ENCODE measurements around the gene MECR.

Gene MECR

DNA sequence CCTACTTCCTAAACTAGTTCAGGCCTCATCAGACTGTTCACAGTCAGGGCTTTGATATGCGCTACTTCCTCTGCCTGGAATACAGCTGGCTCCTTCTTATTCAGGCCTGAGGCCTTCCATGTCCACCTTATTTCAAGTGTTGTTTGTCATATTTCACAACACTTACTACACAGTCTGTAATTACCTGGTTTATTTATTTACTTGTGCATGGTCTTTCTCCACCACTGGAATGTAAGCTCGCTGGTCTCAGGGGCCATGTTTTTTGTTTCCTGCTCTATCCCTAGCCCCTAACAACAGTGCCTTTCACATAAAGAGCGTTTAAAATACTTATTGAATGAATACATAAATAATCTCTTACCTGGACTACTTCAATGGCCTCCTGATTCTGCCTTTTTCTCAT, 44.5 kb downstream of the MECR start:
- DNase-seq = no peak
- in situ Hi-C loops (cut with MboI; ENCODE audit: low pct_unique_long_range_greater_than_20kb, low sequenced_read_pairs) = loop anchor here (25.0 kb wide), 1 partner anchor 299 kb away; no protein-coding TSS in a partner anchor

DNA sequence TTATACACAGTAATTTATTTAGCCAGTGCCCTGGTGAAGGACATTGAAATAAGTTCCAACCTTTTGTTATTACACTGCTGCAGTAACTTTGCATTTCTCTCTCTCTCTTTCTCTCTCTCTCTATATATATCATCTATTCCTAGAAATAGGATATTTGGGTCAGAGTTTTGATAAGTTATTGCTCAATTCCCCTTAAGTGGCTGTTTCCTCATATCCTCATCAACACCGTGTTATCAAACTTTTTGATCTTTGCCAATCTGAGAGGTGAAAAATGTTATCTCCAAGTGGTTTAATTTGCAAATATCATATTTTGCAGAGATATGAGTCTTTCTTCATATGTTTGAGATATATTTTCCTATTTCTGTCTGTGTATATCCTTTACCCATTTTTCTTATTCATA, 47.4 kb downstream of the MECR start:
- no peak for DNase-seq
- in situ Hi-C loops (cut with MboI; ENCODE audit: low pct_unique_long_range_greater_than_20kb, low sequenced_read_pairs) = loop anchor here (25.0 kb wide), 1 partner anchor 296 kb away; no protein-coding TSS in a partner anchor

DNA sequence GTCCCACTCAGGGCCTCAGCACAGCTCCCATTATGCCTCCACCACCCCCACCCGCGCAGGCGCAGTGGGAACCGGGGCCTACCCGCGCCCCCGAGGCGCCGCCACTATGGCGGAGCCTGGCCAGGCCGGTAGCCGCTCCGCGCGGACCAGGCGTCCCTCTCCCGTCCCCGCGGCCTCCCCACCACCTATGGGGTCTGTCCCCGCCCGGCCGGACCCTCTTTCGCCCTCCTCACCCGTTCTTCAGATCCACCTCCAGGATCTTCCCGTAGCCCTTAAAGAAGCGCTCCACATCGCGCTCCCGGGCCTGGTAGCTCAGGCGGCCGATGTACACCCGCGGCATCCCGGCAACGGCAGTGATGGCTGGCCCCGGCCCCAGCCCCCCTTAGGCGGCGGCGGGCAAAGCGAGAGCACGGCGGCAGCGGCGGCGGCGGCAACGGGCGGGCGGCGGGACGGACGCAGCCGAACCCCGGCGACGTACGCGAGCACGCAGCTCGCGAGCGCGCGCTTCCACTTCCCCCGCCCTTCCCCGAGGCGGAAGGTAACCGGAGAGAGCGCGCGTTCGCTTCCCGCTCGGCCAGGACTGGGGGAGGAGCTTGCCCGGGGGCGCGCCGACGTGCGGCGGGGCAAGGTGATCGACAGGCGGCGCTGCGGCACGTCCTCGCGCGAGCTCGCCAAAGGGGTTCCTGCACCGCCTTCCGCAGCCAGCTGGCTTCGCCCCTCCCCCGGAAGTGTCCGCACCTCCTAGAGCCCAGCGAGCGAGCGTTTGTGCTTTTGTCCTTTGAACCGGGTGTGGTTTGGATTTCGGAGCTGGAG, 49.1 kb downstream of the MECR start, which contains the start of gene SRSF4:
Gene SRSF4, minus strand, starts transcription at position 488 of the 813 bp plus-strand sequence. Its CDS starts 148 bp downstream, at position 340.
- in situ Hi-C loops (cut with MboI; ENCODE audit: low pct_unique_long_range_greater_than_20kb, low sequenced_read_pairs) = loop anchor here (25.0 kb wide), 1 partner anchor 294 kb away; no protein-coding TSS in a partner anchor
- DNase-seq = peak; percentile 99

DNA sequence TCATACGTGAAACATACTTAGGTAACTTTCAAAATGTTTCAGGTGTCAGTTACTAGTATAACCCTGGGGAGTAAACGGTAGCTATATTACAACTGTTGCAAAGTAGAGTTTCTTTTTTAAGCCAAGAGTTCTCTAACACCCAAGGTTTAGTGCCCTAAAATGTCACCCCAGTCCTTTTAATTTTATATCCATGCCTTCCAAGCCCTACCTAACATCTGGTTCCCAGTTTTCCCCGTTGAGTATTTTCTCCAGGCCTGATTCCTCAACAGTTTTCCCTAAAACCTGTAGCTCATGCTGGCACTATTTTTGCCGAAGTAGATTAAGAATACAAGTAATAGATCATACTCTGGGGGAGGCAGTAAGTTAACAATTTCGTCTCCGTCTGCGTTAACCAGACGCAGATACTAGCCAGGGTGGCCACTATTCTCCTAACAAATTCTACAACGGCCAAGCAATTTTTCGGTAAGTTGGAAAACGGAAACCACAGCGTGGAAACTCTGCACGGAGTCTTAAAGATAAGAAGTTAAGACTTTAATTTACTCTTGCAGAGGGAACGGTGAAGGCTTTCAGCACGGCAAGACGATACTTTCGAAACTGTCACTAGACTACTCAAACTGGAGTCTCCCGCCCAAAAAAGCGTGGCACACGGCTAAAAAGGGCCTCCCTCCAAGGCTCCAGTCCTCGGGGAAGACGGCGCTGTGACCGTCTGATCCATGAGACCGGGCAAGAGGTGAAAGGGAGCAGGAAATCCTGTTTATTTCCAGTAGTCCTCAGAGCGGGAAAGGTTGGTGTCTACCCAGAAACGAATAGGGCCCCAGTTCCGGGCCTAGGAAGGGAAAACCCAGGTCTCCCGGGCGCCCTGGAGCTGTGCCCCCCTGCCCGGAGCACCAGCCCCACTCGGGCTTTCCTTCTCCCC, 50.0 kb downstream of the MECR start:
- DNase-seq = no peak
- in situ Hi-C loops (cut with MboI; ENCODE audit: low pct_unique_long_range_greater_than_20kb, low sequenced_read_pairs) = loop anchor here (25.0 kb wide), 1 partner anchor 293 kb away; no protein-coding TSS in a partner anchor

DNA sequence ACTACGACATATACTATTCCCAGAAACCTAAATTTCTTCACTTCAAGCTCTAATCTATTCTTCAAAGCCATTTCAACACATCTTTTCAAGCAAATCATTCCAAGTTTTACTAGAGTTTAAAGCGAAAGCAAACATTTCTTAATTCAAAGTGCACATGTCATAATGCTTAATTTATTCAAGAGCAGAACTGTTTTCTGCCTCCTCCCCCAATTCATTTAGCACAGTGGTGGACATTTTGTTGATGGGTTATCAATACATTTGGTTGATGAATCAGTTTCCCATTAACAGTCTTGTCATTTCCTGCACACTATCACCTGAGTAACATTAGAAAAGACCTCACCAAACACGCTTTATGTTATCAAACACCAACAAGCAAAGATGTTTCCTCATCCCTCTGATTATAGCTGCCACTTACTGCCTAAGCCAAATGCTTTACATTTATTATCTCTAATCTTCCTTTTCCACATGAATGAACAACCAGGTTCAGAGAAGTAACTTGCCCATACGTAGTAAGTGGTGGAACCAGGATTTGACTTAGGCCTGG, 51.0 kb downstream of the MECR start:
- in situ Hi-C loops (cut with MboI; ENCODE audit: low pct_unique_long_range_greater_than_20kb, low sequenced_read_pairs) = loop anchor here (25.0 kb wide), 1 partner anchor 292 kb away; no protein-coding TSS in a partner anchor
- peak; percentile 41 for DNase-seq

DNA sequence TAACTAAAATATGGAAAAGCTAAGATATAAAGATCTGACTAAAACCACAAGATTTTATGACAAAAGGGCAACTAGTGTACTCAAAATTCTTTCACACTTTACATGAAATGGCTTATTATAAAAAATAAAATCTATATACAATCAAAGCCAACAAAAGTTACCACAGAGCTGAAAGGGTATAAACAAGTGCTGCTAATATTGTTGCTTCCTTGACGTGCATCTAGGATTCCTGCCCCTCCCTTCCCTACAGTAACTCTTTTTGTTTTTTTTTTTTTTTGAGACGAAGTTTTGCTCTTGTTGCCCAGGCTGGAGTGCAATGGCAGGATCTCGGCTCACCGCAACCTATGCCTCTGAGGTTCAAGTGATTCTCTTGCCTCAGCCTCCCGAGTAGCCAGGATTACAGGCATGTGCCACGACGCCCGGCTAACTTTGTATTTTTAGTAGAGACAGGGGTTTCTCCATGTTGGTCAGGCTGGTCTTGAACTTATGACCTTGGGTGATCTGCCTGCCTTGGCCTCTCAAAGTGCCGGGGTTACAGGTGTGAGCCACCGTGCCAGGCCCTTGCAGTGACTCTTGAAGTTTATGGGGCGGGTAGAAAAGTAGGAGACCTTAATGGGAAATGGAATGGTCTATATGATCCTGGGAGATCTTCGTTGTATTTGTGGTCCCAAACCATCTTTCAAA, 53.6 kb downstream of the MECR start:
- DNase-seq = no peak
- in situ Hi-C loops (cut with MboI; ENCODE audit: low pct_unique_long_range_greater_than_20kb, low sequenced_read_pairs) = loop anchor here (25.0 kb wide), 1 partner anchor 290 kb away; no protein-coding TSS in a partner anchor

DNA sequence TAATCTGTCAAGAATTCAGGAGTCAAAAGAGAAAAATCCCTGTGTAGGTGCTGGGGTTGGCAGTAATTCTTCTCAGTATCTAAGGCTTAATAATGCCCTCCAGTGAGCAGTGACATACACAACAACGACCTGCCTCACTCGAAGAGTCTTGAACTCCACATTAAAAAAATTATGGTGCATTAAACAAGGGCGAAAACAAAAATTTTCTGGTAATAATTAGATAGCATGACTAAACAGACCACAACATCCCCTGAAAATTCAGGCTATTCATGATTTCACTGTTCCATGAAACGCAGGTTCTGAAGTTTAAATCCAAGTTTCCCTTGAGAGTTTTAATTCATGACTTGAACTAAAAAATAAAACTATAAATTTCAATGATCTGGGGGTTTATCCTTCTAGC, 54.2 kb downstream of the MECR start:
- in situ Hi-C loops (cut with MboI; ENCODE audit: low pct_unique_long_range_greater_than_20kb, low sequenced_read_pairs) = loop anchor here (25.0 kb wide), 1 partner anchor 289 kb away; no protein-coding TSS in a partner anchor
- DNase-seq = no peak

DNA sequence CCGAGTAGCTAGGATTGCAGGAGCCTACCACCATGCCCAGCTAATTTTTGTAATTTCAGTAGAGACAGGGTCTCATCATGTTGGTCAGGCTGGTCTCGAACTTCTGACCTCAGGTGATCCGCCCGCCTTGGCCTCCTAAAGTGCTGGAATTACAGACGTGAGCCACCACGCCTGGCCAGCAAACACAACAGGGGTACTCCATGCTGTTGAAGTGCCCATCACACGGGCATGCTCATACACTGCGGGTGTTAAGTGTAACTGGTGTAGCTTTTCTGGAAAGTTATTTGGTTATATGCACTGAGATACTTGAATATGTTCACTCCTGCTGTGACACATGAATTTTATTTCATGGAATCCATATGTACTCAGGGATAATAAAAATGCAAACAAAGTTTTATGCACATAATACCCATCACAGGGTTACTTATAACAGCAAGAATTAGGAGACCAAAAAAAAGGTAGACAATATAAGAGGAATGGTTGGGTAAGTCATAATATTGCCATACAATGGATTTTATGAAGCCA, 58.3 kb downstream of the MECR start:
- in situ Hi-C loops (cut with MboI; ENCODE audit: low pct_unique_long_range_greater_than_20kb, low sequenced_read_pairs) = no loop called here
- no peak for DNase-seq

DNA sequence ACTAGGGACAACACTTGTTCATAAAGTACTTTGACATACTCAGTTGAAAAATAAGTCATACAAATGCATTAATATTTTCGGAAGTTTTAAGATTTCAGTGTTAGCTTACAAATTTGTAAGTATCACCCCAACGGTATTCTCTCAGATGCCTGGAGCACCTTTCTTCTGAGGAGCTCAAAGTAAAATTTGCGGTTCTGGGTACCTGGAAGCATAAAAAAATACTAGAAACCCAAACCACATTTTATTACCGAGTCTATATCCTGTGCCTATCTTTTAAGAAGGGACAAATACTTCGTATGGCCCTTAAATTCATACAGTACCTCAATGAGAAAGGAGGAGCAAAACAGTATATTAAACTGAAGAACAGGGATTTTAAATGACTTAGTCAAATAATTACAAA, 59.2 kb downstream of the MECR start:
- no peak for DNase-seq
- in situ Hi-C loops (cut with MboI; ENCODE audit: low pct_unique_long_range_greater_than_20kb, low sequenced_read_pairs) = no loop called here

DNA sequence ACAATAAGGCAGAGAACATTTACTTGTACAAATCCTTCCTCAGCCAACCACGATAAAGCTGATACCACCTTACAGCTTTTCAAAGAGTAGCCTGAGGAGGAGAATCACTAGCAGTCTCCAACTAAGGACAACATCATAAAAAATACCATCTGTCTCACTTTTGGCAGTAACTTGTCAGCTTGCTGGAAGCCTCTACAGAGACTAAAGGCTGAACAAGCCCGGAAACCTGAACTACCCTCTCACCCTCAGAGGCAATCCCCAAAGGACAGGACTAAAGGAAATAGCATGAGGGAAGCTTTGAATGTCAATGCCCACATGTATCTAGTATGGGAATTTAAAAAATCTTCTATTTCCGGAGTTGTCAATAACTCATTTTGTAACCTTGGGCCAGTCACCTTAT, 59.6 kb downstream of the MECR start:
- peak; percentile 24 for DNase-seq
- in situ Hi-C loops (cut with MboI; ENCODE audit: low pct_unique_long_range_greater_than_20kb, low sequenced_read_pairs) = no loop called here

DNA sequence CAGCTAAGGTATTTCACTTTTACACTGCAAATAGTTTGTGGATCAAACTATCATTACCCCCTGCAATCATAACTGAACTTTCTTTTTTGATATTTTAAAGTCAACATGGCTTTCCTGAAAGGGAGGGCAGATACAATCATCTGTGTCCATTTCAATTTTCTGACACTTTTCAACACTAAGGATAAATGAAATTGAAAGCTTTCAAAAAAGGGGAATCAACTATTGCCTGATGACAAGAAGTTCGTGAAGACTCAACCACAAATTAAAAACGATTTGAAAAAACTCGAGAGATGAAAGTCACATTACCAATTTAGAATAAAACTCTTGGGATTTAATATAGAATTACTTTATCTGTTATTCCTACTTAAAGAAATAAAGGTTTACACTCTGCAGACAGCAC, 60.8 kb downstream of the MECR start:
- in situ Hi-C loops (cut with MboI; ENCODE audit: low pct_unique_long_range_greater_than_20kb, low sequenced_read_pairs) = no loop called here
- no peak for DNase-seq

DNA sequence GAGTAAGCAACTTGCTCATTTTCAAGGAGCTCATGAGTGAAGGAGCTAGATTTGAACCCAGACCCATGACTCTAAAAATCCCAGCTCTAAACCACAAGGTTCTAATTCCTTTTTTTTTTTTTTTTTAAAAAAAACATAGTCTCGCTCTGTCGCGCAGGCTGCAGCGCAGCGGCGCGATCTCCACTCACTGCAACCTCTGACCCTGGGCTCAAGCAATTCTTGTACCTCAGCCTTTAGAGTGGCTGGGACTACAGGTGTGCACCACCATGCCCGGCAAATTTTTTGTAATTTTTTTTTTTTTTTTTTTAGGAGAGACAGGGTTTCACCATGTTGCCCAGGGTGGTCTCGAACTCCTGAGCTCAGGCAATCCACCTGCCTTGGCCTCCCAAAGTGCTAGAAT, 62.8 kb downstream of the MECR start:
- DNase-seq = no peak
- in situ Hi-C loops (cut with MboI; ENCODE audit: low pct_unique_long_range_greater_than_20kb, low sequenced_read_pairs) = no loop called here

DNA sequence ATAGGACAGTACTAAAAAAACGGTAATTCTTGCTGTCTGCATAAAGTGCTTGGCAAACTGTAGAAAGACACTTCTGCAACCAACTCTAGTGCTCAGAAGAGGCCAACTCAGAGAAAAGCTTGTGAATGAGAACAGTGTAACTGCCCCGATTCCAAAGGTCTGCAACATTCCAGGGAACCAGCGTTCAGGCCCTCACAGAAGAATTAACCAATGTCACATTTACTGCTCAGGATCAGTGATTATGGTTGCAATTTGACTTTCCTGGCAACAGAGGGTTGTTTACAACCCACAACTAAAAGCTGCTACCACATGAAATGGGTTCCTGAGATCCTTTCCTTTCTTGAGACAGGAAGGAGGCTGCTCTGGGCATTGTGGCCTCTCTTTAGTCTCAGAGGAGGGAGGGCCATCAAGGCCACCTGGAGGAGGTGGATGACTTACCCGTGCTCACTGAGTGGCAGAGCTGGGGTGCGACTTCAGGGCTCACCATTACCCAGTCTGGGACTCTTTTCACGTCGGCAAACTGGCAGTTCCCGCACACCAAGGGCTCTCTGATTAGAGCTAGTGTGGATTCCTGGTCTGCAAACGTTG, 64.3 kb downstream of the MECR start:
- no peak for DNase-seq
- in situ Hi-C loops (cut with MboI; ENCODE audit: low pct_unique_long_range_greater_than_20kb, low sequenced_read_pairs) = no loop called here

DNA sequence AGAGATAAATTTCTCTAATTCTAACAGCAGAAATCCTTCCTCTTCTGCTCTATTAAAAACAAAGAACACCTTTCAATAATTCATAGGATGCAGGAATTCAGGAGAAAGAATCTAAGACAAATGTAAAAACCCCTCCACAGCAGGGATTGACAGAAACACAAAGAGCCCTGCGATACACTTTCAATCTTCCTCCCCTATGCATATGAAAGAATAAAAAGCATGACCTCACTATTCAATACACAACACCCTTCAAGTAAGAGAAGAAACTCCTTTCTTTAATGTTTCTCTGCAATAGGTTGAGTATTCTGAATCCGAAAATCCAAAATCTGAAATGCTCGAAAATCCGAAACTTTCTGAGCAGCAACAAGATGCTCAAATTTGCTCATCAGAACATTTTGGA, 66.1 kb downstream of the MECR start:
- in situ Hi-C loops (cut with MboI; ENCODE audit: low pct_unique_long_range_greater_than_20kb, low sequenced_read_pairs) = no loop called here
- no peak for DNase-seq

DNA sequence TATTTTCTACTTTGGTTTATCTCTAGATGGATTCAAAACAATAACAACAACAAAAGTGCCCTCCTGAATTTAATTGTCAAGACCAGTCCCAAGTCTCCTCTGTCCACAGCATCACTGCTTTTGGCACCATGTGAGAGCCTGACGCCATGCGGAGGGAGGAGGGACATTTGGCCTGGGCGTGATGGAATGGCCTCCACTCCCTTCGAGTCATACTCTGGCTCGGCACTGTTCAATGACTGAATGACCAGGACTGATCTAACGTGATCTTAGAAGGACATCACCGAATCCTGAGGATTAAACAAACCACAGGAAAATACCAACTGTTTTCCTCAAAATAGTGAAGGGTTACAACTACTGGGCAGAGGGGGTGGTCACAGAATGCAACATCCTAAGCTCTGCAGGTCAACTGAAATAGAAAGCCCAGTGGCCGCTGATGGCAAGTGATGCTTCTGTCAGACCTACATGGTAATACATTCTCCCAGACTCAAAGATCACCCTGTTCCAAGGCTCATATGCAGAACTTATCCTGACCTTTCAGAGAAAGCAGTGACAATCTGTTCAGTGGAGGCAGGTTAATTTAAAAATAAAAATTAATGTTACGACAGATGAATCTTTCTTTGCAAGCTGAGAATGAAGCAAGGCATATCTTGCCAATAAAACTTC, 68.1 kb downstream of the MECR start:
- DNase-seq = no peak

DNA sequence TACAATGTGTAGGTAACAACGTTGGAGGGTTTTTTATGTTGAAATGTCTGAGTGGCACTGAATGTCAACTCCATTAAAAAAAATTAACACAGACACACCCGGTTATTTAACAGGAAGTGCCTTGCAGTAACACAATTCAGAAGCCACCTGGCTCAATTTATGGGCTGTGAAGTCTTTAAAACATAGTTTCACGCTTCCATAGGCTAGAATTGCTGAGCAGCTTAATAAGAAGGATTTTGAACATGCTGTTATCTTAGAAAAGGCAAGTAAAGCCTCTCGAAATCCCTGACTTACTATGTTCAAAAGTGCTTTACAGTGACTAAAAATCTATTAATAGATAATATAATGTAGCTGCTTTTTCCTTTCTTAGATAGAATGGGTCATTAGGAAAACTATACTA, 68.7 kb downstream of the MECR start:
- in situ Hi-C loops (cut with MboI; ENCODE audit: low pct_unique_long_range_greater_than_20kb, low sequenced_read_pairs) = no loop called here
- no peak for DNase-seq

More for the DNA sequence above, 68.1 kb downstream of the MECR start:
- in situ Hi-C loops (cut with MboI; ENCODE audit: low pct_unique_long_range_greater_than_20kb, low sequenced_read_pairs) = no loop called here

DNA sequence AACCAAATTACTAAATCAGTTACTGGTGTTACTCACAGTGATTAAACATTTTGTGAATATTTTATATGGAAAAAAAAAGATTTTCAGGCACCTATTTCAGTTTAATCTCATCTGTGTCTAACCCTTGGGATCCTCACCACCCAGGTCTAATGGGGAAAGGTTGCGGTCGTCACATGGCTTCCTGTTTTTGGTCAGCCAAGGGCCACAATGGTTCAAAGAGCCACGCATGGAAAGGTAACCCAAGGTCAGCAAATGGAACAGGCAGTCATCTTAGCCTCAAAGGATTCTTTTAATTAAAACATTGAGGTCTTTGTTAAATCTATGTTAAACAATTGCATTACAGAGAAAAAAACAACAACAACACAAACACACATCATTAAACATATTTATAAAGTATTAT, 71.0 kb downstream of the MECR start:
- in situ Hi-C loops (cut with MboI; ENCODE audit: low pct_unique_long_range_greater_than_20kb, low sequenced_read_pairs) = no loop called here
- DNase-seq = no peak

DNA sequence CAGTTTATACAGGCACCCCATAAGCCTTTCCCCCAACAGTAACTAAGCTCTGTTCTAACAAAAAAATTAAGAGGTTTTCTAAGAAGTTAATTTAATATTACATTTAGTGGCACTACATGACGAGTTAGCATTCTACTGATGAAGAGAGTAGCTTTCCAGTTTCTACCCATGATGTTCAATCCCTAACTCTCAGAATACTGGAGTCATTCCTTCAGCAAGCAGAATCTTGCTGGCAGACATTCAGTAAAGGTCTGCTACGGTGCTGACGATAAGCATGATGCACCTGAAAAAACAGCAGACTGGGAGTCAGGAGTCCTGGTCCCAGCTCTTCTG, 73.5 kb downstream of the MECR start:
- no peak for DNase-seq
- in situ Hi-C loops (cut with MboI; ENCODE audit: low pct_unique_long_range_greater_than_20kb, low sequenced_read_pairs) = no loop called here

Data from KBM-7 (cell line).